ENCODE measurements around the gene LRMDA.

The LRMDA gene

DNA sequence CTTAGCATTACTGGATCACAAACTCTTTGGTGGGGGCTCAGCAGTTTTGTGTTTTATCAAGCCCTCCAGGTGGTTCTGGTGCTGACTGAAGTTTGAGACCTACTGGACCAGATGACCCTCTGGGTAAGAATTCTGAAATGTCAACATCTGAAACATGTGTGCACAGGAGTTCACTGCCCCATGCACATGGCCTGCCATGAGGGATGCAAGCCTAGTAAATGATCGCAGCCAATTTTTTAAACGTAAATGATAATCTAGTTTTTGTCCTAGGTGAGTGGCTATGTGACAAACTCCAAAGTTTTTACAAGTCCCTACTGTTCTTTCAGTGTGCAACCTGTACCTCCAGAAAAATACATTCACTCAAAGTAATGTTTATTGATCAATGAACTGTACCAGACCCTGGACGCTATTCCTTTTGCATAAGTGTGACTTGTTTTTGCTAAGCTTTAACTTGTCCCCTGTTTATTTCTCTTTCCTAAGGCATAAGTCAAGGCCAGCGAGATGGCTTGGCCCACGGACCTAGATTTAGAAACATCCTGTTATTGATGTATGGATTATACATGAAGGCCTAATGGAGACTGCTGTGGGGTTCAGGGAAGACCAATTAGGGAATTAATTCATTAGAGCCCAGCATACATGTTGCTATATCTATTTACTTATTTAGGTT lies 531.1 kb downstream of the LRMDA start:
- H3K4me3 ChIP-seq, result no peak overlapping the region
- no peak for DNase-seq (ENCODE audit: low spot score)
- TF ChIP-seq, protein P1, sequence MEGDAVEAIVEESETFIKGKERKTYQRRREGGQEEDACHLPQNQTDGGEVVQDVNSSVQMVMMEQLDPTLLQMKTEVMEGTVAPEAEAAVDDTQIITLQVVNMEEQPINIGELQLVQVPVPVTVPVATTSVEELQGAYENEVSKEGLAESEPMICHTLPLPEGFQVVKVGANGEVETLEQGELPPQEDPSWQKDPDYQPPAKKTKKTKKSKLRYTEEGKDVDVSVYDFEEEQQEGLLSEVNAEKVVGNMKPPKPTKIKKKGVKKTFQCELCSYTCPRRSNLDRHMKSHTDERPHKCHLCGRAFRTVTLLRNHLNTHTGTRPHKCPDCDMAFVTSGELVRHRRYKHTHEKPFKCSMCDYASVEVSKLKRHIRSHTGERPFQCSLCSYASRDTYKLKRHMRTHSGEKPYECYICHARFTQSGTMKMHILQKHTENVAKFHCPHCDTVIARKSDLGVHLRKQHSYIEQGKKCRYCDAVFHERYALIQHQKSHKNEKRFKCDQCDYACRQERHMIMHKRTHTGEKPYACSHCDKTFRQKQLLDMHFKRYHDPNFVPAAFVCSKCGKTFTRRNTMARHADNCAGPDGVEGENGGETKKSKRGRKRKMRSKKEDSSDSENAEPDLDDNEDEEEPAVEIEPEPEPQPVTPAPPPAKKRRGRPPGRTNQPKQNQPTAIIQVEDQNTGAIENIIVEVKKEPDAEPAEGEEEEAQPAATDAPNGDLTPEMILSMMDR (IDR thresholded peaks at IDR 0.05), result no peak
- H3K27ac ChIP-seq, result no peak overlapping the region

DNA sequence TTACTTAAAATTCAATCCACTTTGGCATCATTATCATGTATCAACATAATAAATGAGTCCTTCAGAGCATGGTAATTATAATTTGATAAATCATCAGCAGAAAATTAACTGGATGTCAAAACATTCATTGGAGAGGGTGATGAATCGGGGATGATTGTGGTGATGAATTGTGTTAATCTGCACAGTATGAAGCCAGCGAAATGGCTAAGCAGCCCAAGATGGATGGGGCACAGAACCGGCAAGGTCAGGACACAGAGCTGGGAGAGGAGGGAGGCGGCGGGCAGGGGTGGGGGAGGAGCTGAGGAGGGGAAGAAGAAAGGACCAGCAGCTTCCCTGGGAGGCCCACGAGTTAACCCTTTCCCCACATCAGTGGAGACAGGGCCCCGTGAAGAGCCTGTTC lies 536.1 kb downstream of the LRMDA start:
- Histone ChIP-seq H3K27ac (no peak overlapping the region), H3K4me3 (no peak overlapping the region)
- no peak for DNase-seq (ENCODE audit: low spot score)
- TF ChIP-seq, protein P1 (IDR thresholded peaks at IDR 0.05), result no peak

DNA sequence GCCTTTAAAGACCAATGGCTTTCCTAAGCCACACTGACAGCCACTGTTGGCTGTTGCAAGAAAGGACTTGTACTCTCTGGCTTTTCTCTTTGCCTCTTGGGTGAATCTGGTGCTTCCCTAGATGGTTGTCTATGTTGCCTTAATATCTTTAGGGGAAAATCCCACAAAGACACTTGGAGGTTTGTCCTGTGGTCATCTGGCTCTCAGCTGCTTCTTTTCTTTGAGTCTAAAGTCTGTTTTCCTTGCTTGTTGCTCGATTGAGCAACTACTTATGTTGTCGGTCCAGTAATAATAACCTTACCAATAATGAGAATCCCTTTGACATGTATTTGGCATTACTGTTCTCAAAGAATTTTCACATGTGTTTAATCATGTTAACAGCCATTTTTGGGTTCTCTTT lies 537.6 kb downstream of the LRMDA start:
- TF ChIP-seq, protein P1 (IDR thresholded peaks at IDR 0.05), result no peak
- no peak for DNase-seq (ENCODE audit: low spot score)
- H3K27ac ChIP-seq, result no peak overlapping the region
- no peak overlapping the region for H3K4me3 ChIP-seq

DNA sequence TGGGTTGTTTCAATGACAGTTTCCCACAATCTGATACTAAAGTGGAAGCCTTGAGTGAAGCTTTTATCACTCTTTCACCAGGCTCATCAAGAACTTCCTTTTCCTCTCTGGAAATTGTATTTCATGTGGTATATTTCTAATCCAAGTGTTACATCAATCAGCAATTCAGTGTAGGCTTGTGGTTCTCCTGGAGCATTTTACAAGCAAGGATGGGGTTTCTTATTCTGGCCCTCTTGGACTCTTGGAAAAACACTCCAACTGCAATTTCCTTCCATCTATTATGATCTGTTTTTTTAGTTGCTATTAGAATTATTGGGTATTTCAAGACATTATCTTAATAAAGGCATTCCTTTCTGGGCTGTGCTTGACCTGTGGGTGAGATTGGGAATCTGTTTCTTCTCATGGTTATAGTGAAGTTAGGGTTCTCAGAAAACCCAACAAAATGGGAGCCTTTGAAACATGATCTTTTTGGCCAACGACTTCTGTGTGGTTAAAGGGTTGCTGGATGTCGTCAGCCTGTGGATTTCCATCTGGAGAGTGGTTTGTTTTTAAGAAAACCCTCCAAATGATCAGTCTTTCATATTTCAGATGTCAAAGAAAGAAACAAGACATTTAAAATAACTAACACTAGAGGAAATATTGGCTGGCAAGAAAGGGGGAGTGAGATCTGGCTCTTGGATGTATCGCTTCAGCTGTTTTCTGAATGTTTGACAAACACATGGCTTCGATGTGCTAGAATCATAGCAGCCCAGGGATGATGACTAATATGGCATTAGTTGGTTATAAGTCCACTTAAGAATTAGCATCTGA lies 540.2 kb downstream of the LRMDA start:
- Histone ChIP-seq H3K4me3 (no peak overlapping the region), H3K27ac (peak overlapping the region in 1 of 2 donors; percentile 23)
- TF ChIP-seq, protein P1 (IDR thresholded peaks at IDR 0.05), result no peak
- DNase-seq (ENCODE audit: low spot score), result no peak

DNA sequence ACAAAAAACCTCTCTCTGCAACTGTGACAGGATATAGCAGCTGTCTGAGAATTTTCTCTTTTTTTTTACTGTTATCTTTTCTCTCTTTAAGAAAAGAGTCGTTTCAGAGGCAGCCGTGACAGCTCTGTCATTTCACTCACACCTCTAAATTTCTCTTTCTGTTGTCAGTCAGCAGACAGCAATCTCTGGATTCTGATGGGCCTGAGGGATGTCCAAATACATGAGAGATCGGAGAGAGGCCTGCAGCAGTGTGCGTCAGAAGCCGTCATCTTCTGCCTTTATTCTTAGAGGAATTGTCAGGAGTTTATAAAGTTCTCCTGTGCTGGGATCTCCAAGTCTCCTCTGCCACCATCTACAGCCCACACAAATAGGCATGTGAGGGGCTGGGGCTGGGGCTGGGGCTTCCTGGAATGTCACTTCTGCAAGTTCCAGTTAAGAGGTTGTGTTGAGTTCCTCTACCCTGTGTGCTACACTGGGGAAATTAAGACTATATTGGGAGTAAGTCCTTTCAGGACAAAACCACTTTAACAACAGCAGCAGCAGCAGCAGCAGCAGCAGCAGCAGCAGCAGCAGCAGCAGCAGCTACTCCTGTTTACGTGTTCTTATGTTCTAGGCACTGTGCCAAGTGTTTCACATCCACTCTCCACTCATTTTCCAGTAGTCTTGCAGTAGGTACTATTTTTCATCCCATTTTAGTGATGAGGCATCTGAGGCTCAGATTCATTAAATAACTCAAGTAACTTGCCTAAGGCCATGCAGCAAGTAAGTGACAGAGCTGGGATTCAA lies 541.3 kb downstream of the LRMDA start:
- TF ChIP-seq, protein P1 (IDR thresholded peaks at IDR 0.05), result no peak
- DNase-seq (ENCODE audit: low spot score), result no peak
- Histone ChIP-seq H3K4me3 (no peak overlapping the region), H3K27ac (peak overlapping the region in 1 of 2 donors; percentile 19)

DNA sequence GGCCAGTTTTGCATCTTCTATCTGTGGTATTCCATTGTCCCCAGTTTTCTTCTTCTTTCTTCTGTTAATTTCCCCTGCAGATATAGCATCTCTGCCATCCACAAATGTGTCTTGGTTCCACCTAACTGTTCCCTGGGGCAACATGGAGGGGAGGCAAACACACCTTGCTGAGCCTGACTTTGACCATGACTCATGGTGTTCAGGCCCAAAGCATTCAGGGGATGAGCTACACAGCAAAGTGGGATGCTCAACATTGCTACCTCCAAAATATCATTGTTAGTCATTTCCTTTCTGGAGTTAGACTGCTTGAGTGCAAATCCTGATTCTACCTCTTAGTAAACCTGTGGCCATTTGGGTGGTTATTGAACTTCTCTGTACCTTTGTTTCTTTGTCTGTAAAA lies 542.7 kb downstream of the LRMDA start:
- H3K27ac ChIP-seq, result no peak overlapping the region
- no peak for DNase-seq (ENCODE audit: low spot score)
- H3K4me3 ChIP-seq, result no peak overlapping the region
- TF ChIP-seq, protein P1 (IDR thresholded peaks at IDR 0.05), result no peak

All from coronary artery (tissue), 2 donors.